ENCODE results near the gene MYH6. TPM values are rescaled to one million over a fixed set of nuclear protein-coding genes. Genes with fewer than 3 reads are reported as not detected.

Gene MYH6
- total and polyA plus RNA-seq, 2 donors (not counting 3 experiments of a cell fraction or from before 2014, with no cell fraction given) = not detected

DNA sequence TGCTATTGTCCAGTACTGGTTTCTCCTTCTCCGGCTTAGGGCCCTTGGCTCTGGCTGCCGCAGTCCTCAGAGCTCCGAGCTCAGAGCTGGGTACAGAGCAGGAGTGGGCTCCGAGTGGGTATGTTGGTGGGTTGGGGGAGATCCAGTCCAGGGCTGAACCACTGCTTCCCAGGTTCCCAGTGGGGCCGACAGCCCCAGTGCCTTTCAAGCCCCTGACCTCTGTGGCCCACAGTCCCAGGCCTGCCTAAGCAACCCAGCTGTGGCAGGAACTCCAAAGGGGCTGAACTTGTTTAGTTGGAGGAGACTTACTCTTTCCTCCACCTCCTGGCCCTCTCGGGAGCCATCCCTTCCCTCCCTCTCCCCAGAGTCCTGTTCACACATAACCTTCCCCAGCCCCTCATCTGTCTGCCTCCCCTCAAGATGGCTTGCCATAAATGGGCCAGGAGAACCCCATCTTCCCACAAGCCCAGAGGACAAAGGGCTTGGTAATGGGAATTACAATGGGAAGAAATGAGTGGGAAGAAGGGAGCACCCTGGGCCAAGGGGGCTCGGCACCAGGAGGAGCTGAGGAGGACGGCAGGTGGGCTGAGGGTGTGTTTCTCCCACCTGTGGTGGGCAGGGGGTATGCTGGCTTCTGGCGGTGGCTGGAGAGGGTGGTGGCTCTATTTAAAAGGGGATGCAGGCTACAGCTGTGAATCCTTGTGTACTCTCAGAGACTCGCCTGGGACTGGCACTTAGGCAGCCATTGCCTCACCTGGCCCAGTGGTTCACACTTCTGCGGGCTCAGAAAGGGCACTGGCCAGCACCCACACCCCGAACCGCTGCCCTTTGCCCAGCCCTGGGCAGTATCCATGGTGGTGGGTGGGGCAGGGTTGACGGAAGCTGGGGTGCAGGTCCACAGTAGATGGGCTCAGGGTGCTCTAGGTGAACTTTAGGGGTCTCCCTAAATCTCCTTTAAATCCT, 3.8 kb upstream of the MYH6 start:
- TF ChIP-seq GATA2 (IDR thresholded peaks at IDR 0.05; ENCODE audit: insufficient read depth, insufficient read length, low read depth, low read length) = no peak
- no peak for TF ChIP-seq POLR2AphosphoS5 (IDR thresholded peaks at IDR 0.05; ENCODE audit: insufficient read depth, low read depth, low read length)
- TF ChIP-seq POLR2A (IDR thresholded peaks at IDR 0.05; ENCODE audit: low read depth, low read length) = no peak
- TF ChIP-seq, protein P1, sequence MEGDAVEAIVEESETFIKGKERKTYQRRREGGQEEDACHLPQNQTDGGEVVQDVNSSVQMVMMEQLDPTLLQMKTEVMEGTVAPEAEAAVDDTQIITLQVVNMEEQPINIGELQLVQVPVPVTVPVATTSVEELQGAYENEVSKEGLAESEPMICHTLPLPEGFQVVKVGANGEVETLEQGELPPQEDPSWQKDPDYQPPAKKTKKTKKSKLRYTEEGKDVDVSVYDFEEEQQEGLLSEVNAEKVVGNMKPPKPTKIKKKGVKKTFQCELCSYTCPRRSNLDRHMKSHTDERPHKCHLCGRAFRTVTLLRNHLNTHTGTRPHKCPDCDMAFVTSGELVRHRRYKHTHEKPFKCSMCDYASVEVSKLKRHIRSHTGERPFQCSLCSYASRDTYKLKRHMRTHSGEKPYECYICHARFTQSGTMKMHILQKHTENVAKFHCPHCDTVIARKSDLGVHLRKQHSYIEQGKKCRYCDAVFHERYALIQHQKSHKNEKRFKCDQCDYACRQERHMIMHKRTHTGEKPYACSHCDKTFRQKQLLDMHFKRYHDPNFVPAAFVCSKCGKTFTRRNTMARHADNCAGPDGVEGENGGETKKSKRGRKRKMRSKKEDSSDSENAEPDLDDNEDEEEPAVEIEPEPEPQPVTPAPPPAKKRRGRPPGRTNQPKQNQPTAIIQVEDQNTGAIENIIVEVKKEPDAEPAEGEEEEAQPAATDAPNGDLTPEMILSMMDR (IDR thresholded peaks at IDR 0.05; ENCODE audit: extremely low read depth in 1 of 2, insufficient read depth in 1 of 2, low read depth in 1 of 2, low read length in 2 of 2) = no peak
- TF ChIP-seq FOS (IDR thresholded peaks at IDR 0.05; ENCODE audit: borderline replicate concordance, insufficient read depth, low read length) = no peak
- no peak for TF ChIP-seq MYC (IDR thresholded peaks at IDR 0.05; ENCODE audit: low read depth, low read length)
- no peak for TF ChIP-seq EZH2 (IDR thresholded peaks at IDR 0.05; ENCODE audit: borderline replicate concordance, low read depth, low read length, severe bottlenecking)
- TF ChIP-seq, protein P2, sequence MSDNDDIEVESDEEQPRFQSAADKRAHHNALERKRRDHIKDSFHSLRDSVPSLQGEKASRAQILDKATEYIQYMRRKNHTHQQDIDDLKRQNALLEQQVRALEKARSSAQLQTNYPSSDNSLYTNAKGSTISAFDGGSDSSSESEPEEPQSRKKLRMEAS (IDR thresholded peaks at IDR 0.05; ENCODE audit: insufficient read depth, insufficient read length) = no peak
- TF ChIP-seq JUN (IDR thresholded peaks at IDR 0.05; ENCODE audit: borderline replicate concordance, insufficient read depth, insufficient read length, low read depth) = no peak

More for the DNA sequence above, 3.8 kb upstream of the MYH6 start:
- dilution Hi-C loops (cut with MboI; ENCODE audit: extremely low pct_ligation_motif_present, low sequenced_read_pairs) (no loop called here), intact Hi-C loops (cut with micrococcal nuclease) (no loop called here)
- no peak overlapping the region for H3K9ac ChIP-seq (replicated peaks; ENCODE audit: extremely low read depth, insufficient read depth, low read length)
- no peaks in the 10 kb centered on the region for H4K20me1 ChIP-seq (replicated peaks; ENCODE audit: control insufficient read depth, extremely low read depth, insufficient read depth, low read length)
- no peaks in the 10 kb centered on the region for H3K79me2 ChIP-seq (ENCODE audit: control insufficient read depth, insufficient read depth, low read length)
- POLR2A ChIA-PET = no interaction called here
- H3K36me3 ChIP-seq (ENCODE audit: control insufficient read depth in 2 of 2, extremely low read depth in 1 of 2, insufficient read depth in 2 of 2, low read length in 2 of 2) = no peaks in the 10 kb centered on the region
- BruUV-seq (replicated peaks) = no TSS peak
- FAIRE-seq (no peak), DNase-seq (ENCODE audit: low read depth, low spot score) (no peak)
- H3K27ac ChIP-seq (ENCODE audit: insufficient read depth, low read depth, low read length) = no peak overlapping the region
- no peaks in the 10 kb centered on the region for H3K9me3 ChIP-seq (replicated peaks; ENCODE audit: control insufficient read depth, insufficient read depth, low read length)
- no peaks in the 10 kb centered on the region for H3K4me1 ChIP-seq (ENCODE audit: control insufficient read depth, extremely low read depth, insufficient read depth, low read length)
- H3K4me2 ChIP-seq (ENCODE audit: insufficient read depth, low read length) = no peak overlapping the region
- CTCF ChIA-PET = no interaction called here
- H3K27me3 ChIP-seq (ENCODE audit: control insufficient read depth in 2 of 2, insufficient read depth in 2 of 2, low read length in 2 of 2) = no peaks in the 10 kb centered on the region
- H2AFZ ChIP-seq (ENCODE audit: low read depth, low read length) = no peak overlapping the region
- no peaks in the 10 kb centered on the region for H3K9me1 ChIP-seq (replicated peaks; ENCODE audit: control insufficient read depth, extremely low read depth, insufficient read depth, low read length)
- no peak overlapping the region for H3K4me3 ChIP-seq (replicated peaks in 1 of 3; ENCODE audit: insufficient read depth in 1 of 3, low read depth in 1 of 3, low read length in 3 of 3)

Data from endothelial cell of umbilical vein (primary cell).